ENCODE results near the gene E4F1.
"Not testable (repeated sequence)": the region's sequence is repeated elsewhere in the genome, so short reads cannot be mapped to it uniquely, and the experiment has no call there.

Gene E4F1

GRCh38 chr16:2231016-2231931 is 7.9 kb downstream of the E4F1 start:
- DNase-seq, result no peak

DNA sequence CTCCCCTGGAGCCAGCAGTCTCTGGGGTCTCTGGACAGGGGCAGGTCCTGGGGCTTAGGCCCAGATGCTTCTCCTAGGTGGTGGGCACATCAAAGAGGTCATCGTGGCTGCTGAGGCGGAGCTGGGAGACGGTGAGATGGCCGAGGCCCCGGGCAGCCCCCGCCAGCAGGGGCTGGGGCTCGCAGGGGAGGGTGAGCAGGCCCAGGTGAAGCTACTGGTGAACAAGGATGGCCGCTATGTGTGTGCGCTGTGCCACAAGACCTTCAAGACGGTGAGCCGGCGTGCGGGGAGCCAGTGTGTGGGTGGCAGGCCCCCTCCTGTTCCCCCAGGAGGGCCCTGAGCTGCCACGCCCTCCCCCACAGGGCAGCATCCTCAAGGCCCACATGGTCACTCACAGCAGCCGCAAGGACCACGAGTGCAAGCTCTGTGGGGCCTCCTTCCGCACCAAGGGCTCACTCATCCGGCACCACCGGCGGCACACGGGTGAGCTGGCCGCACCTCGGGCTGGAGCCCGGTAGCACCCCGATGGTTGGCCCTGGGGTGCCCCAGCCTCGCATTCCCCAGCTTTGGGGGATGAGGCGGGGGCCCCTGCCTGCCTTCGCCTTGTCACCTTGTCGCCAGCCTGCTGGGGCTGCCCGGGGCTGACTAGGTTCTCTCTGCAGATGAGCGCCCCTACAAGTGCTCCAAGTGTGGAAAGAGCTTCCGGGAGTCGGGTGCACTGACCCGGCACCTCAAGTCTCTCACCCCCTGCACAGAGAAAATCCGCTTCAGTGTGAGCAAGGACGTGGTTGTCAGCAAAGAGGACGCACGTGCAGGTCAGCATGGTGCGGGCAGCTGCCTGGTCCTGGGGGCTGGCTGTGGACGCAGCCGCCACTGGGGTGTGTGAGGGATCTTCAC is 9.0 kb downstream of the E4F1 start:
- DNase-seq, result no peak

GRCh38 chr16:2233046-2233775 is 9.8 kb downstream of the E4F1 start:
- DNase-seq, result no peak

- no peak for DNase-seq
Measured at GRCh38 chr16:2233872-2234812, 10.8 kb downstream of the E4F1 start.

- DNase-seq, result no peak
Measured at GRCh38 chr16:2234813-2235170, 11.4 kb downstream of the E4F1 start.

GRCh38 chr16:2235234-2235651 is 11.9 kb downstream of the E4F1 start:
- DNase-seq, result no peak

DNA sequence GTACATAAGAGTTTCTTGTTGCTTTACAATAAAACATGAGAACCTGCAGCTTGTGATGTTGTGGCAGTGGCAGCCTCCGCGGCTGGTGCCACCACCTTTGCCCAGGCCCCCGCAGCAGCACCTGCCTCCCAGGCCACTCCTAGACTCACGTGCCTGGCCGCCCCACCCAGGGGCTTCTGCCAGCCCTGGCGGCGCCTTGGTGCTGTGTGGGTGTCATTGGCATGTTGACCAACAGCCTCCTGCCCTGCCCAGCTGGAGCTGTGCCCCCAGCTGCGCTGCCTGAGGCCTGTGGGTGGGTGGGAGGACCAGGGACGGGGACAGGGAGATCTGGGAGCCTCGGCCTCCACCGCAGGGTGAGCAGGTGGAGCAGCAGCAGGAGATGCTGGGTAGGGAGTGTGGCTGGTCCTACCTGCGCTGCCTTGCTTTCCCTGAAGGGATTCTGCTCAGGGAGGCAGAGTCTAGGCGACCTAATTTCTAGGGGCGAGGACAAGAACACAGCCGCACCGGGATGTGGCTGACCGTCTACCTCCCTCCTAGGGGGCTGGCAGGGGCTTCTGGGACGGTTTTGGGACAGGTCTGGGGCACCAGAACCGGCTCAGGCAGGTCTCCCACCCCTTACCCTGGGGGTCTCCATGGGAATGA is 12.4 kb downstream of the E4F1 start:
- DNase-seq, result no peak

- peak in 1 of 3 donors; percentile 31 for DNase-seq
Measured at GRCh38 chr16:2236337-2237101, 13.1 kb downstream of the E4F1 start, which contains the start of gene DNASE1L2. DNASE1L2 (plus strand) TSS chr16:2236444; CDS start chr16:2236817, 373 bp downstream.

- no peak for DNase-seq
Measured at GRCh38 chr16:2237102-2237482, 13.7 kb downstream of the E4F1 start.

DNA sequence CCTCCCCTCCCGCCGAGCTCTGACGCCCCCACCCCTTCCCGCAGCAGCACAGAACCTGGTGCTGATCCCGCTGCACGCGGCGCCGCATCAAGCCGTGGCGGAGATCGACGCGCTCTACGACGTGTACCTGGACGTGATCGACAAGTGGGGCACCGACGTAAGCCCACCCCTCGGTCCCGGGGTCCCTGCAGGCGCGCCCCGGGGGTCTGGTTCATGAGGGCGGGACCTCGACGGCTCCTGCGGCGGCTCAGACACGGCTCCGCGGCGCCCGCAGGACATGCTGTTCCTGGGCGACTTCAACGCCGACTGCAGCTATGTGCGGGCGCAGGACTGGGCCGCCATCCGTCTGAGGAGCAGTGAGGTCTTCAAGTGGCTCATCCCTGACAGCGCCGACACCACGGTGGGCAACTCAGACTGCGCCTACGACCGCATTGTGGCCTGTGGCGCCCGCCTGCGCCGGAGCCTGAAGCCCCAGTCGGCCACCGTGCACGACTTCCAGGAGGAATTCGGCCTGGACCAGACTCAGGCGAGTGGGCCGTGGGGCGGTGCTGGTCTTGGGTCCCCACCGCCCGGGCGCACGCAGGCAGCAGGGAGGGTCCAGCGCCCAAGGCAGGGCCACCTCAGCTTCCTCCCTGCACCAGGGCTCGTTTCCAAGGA is 14.2 kb downstream of the E4F1 start:
- DNase-seq, result no peak

- DNase-seq, result no peak
Measured at GRCh38 chr16:2238150-2238837, 14.9 kb downstream of the E4F1 start.

GRCh38 chr16:2238838-2239675 is 15.7 kb downstream of the E4F1 start:
- no peak for DNase-seq

DNA sequence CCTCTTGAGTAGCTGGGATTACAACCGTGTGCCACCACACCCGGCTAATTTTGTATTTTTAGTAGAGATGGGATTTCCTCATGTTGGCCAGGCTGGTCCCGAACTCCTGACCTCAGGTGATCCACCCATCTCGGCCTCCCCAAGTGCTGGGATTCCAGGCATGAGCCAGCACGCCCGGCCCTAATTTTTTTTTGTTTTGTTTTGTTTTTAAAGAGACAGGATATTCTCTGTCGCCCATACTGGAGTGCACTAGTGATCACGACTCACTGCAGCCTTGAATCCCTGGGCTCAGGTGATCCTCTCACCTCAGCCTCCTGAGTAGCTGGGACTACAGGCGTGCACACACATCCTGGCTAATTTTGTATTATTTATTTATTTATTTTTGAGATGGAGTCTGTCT is 16.9 kb downstream of the E4F1 start:
- DNase-seq, result not testable (repeated sequence)

GRCh38 chr16:2242598-2242997 is 19.2 kb downstream of the E4F1 start:
- DNase-seq, result peak in 1 of 3 donors; percentile 35

DNA sequence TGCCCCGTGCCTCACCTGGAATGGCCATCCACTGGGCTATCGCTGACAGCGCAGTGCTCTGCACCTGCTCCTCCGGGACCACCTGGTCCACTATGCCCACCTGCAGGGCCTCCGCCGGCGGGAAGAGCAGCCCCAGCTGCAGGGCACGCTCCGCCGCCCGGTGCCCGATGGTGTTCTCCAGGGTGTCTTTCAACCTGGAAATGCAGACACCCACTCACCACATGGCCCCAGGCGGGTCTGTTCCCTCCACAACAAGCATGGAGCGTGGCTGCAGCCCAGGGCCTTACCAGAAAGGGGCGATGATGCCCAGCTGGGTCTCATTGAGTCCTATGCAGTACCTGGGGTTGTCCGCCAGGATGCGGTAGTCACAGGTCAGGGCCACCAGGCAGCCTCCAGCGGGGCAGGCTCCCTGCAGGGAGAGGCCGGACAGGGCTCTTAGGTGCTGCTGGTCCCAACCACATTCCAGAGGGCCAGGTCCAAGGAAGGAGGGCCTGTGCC is 19.7 kb downstream of the E4F1 start:
- no peak for DNase-seq

DNA sequence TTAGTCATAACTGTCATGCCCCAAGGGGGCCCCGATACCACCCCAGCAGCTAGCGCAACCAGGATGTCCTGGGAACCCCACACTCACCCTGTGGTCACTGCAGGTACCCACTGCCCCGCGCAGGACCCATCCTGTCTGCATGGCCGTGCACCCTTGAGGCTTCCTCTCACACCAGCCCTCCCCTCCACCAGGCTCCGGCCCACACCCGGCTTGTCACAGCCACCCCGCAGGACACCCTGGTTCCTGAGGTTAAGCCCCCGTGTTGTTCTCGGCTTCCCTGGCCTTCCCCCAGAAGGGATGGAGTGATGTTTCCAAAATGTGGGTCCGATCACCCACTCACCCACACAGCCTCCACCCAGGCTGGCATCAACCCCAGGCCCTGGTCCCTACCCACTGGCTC is 20.4 kb downstream of the E4F1 start:
- no peak for DNase-seq

GRCh38 chr16:2244301-2244700 is 20.9 kb downstream of the E4F1 start:
- no peak for DNase-seq
